IPS-18a (cell line): ENCODE measurements around the gene DNAH17.

Experiments
- H3K27ac ChIP-seq: one replicate; pipeline ENCODE4 v1.5.1; 2013; ENCODE audit warnings: low read length
- H3K27me3 ChIP-seq: one replicate; pipeline ENCODE4 v1.6.1; 2013; ENCODE audit warnings: mild to moderate bottlenecking, low read length; ENCODE audit not compliant: control insufficient read depth, insufficient read depth
- H3K36me3 ChIP-seq: one replicate; pipeline ENCODE4 v1.6.1; 2013; ENCODE audit warnings: low read depth, low read length; ENCODE audit not compliant: control insufficient read depth
- H3K4me1 ChIP-seq: one replicate; pipeline ENCODE4 v1.6.1; 2013; ENCODE audit warnings: low read depth, low read length; ENCODE audit not compliant: control insufficient read depth
- H3K4me3 ChIP-seq: one replicate; pipeline ENCODE4 v1.5.1; 2013; ENCODE audit warnings: low read length
- H3K9ac ChIP-seq: one replicate; pipeline ENCODE4 v1.6.1; 2013; ENCODE audit warnings: mild to moderate bottlenecking, low read length, moderate library complexity
- H3K9me3 ChIP-seq: one replicate; pipeline ENCODE4 v1.6.1; 2013; ENCODE audit warnings: low read depth, low read length; ENCODE audit not compliant: control insufficient read depth

DNAH17 gene

DNA sequence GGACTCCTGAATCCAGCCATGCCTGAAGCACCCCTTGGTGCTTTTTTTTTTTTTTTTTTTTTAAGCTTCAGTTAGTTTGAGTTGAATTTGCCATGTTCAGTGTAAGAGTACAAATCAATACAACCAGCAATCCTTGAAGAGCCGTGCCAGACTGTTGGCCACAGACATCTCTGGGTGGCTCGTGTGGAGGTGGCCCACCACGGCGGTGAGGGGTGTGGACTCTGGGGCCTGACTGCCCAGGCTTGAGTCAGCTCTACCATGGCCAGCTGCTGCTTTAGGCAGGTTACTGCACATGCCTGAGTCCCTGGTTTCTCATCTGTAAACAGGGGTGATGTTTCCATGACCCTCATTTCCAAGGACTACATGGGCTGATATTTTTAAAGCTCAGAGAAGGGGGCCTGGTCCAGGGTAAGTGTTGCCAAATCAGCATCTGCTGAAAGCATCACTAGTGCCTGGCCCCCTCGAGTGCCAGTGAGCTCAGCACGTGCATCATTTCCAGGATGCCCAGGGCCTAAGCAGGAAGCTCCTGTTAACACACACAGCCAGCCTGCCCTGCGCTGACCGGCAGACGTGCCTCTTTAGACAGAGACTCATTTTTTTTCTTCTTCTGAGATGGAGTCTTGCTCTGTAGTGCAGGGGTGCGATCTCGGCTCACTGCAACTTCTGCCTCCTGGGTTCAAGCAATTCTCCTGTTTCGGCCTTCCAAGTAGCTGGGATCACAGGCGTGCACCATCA lies 90.1 kb downstream of the DNAH17 start:
- Histone ChIP-seq H3K27me3 (no peaks in the 10 kb centered on the region), H3K4me1 (no peaks in the 10 kb centered on the region), H3K9me3 (no peaks in the 10 kb centered on the region), H3K4me3 (no peak overlapping the region), H3K27ac (no peak overlapping the region), H3K36me3 (no peaks in the 10 kb centered on the region), H3K9ac (no peak overlapping the region)

DNA sequence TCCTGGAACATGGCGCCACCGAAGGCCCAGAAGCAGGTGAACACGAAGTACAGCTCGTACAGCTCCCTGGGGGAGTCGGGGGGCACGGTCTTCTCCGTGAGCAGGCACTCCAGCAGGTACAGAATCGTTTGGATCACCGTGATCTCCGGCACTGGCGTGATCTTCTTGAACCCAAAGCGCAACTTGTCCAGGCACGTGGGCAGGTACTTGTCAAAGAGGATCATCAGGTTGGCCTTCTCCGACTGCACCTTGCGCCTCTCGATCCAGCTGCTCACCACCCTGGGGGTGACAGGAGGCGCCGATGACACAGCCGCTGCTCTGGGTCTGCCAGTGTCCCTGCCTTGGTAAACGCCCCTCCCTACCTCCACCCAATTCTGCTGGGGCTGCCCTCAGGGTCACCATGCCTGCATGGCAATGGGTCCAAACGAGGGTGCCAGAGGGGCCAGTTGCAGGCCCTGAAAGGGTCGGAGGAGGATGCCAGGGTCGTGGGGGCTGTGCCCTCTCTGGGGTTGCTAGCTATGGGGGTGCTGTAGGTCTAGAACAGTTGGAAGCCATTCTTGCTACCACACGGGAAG lies 90.9 kb downstream of the DNAH17 start:
- no peaks in the 10 kb centered on the region for H3K9me3 ChIP-seq
- no peak overlapping the region for H3K27ac ChIP-seq
- no peaks in the 10 kb centered on the region for H3K4me1 ChIP-seq
- no peak overlapping the region for H3K9ac ChIP-seq
- H3K36me3 ChIP-seq, result no peaks in the 10 kb centered on the region
- H3K27me3 ChIP-seq, result no peaks in the 10 kb centered on the region
- no peak overlapping the region for H3K4me3 ChIP-seq

DNA sequence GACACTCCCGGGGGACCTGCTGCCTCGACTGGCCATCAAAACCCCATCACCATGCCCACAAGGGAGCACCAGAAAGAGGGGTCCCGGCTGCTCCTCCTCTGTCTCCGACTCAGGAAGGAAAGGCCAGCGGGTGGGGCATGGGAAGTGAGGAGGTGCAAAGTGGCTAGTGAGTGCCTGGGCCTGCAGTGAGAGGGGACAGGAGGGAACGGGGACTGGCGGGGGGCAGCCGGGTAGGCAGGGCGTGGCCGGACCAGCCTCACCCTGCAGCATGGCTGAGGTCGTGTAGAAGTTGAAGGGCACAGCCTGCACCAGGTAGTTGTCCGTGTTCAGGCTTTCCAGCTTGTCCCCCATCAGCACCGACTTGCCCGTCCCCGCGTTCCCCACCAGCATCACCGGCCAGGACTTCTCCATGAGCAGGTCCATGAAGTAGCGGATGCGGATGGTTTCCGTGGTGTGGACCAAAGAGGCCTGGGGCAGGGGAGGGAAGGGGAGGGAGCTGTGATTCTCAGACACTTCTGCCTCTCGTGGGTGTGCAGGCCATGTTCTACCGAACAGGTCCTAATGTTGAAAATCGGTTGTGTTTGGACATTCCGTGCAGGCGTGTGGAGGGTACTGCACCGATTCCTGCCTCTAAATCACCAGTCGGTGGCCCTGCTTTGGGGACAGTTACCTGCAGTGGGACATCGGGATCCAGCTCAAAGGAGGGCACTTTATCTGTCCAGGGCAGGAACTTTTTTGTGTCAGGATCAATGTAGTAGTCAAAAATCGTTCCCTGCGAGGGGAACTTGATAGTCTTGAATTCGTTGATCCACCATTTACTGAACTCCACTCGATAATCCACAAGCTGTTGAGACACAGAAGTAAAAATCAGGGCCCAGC lies 91.7 kb downstream of the DNAH17 start:
- Histone ChIP-seq H3K27me3 (no peaks in the 10 kb centered on the region), H3K4me1 (no peaks in the 10 kb centered on the region), H3K9ac (no peak overlapping the region), H3K9me3 (no peaks in the 10 kb centered on the region), H3K36me3 (no peaks in the 10 kb centered on the region), H3K4me3 (no peak overlapping the region), H3K27ac (no peak overlapping the region)

DNA sequence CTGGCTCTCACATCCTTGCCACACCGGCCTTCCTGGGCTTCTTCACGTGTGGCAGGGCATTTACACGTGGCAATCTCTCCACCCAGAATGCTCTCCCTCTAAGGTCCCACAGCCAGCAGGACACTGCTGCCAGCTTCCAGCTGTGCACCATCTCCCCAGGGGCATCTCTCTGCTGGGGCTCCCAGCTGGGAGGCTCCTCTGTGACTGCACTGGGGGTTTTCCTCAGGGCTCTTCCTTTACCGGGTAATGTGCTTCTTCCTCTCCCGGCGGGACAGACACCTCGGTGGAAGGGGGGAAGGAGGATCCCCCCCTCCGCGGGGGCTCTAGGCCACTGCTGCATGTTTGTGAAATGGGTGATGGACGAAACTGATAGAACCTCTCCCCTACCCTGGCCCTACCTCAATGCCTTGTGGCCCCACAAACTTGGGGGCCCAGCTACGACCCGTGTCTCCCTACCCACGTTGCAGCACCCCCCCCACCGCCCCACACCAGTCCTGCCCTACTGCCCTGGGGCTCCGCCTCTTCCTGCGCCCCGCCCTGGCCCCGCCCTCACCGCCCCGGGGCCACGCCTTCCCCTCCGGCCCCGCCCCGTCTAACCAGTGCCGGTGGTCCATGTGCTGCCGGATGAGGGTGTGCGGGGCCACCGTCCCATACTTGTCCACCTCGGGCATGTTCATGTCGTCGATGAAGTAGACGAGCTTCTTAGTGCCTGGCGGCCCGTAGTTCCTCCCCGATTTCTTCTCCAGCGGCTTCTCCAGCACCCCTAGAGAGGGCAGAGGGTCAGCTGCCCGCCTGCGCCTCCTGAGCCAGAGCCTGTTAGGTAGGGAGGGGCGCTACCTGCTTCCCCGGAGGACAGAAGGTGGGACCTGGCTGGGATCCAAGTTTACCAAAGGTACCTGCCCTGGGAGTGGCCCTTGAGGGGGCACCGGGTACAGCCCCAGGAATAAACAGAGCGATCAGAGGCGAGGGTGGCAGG lies 92.6 kb downstream of the DNAH17 start:
- no peaks in the 10 kb centered on the region for H3K9me3 ChIP-seq
- H3K4me3 ChIP-seq, result no peak overlapping the region
- H3K27me3 ChIP-seq, result no peaks in the 10 kb centered on the region
- H3K9ac ChIP-seq, result no peak overlapping the region
- no peak overlapping the region for H3K27ac ChIP-seq
- no peaks in the 10 kb centered on the region for H3K36me3 ChIP-seq
- no peaks in the 10 kb centered on the region for H3K4me1 ChIP-seq

DNA sequence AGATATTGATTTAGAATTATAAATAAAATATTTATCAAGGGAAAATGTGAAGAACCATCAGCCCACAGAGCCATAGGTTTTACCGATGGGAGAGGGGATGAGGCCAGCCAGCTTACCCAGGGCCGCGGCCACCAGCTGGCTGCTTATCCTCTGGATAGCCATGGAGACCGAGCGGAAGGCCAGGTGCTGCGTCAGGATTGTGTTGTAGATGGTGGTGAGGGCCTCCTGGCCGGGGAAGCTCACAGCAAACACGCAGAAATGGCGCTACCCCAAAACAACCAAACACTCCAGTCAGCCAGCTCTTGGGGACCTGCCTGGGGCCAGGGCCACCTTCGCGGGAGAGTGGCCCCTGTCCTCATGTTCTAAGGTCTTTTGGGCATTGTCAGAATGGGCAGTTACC lies 97.8 kb downstream of the DNAH17 start:
- Histone ChIP-seq H3K9me3 (no peaks in the 10 kb centered on the region), H3K9ac (no peak overlapping the region), H3K4me3 (no peak overlapping the region), H3K4me1 (no peaks in the 10 kb centered on the region), H3K27me3 (no peaks in the 10 kb centered on the region), H3K27ac (no peak overlapping the region), H3K36me3 (no peaks in the 10 kb centered on the region)

DNA sequence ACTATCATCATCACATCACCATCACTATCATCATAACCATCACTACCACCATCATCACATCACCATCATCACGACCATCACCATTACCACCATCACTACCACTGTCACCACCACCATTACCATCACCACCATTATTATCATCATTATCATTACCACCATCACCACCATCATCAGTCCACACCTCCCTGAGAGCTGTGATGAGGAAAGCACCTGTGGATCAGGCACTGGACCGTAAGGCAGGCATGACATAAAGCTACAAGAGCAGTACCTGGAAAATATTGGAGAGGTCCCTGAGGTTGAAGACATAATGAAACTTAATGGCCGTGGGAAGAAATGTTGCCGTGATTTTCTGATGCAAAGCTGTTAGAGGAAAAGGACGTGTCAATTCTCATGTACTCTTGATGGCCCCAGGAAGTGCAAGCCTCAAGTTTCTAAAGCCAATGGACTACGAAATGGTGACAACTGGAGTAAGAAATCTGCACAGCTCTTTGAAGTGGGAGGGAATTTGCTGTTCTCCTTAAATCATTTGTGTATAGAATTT lies 98.4 kb downstream of the DNAH17 start:
- Histone ChIP-seq H3K27me3 (no peaks in the 10 kb centered on the region), H3K27ac (no peak overlapping the region), H3K4me1 (no peaks in the 10 kb centered on the region), H3K36me3 (no peaks in the 10 kb centered on the region), H3K9ac (no peak overlapping the region), H3K9me3 (no peaks in the 10 kb centered on the region), H3K4me3 (no peak overlapping the region)

DNA sequence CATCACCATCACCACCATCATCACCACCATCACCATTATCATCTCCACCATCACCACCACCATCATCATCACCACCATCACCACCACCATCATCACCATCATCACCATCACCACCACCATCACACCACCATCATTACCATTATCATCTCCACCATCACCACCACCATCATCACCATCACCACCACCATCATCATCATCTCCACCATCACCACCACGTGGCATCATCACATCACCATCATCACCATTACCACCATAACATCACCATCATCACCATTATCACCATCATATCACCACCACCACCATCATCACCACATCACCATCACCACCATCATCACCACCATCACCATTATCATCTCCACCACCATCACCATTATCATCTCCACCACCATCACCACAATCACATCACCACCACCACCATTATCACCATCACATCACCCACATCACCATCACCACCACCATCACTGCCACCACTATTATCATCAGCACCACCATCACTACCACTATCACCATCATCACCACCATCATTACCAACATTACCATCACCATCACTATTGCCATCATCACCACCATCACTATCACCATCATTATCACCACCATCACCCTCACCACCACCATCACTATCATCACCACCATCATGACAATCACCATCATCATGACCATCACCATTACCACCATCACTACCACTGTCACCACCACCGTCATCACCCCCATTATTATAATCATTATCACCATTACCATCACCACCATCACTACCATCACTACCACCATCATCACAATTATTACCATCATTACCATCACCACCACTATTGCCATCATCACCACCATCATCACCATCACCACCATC lies 99.1 kb downstream of the DNAH17 start:
- Histone ChIP-seq H3K27ac (no peak overlapping the region), H3K27me3 (no peaks in the 10 kb centered on the region), H3K4me3 (no peak overlapping the region), H3K9ac (no peak overlapping the region), H3K9me3 (no peaks in the 10 kb centered on the region), H3K4me1 (no peaks in the 10 kb centered on the region), H3K36me3 (no peaks in the 10 kb centered on the region)

DNA sequence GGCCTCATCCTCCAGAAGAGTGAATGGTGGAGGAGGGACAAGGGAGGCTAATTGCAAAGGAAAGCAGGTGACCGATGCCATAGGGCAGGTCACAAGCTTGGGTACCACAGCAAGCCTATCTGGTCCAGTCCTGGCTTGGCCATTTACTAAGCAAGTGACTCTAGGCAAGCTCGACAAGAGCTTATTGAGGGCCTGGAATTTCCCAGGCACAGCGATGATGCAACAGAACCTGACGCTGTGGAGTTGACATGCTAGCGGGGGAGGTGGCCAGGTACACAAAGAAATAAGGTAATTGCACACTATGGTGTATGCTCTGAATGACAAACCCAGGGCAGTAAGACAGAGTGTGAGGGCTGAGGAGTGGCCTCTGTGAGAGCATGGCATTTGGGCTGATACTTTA lies 100.2 kb downstream of the DNAH17 start:
- no peaks in the 10 kb centered on the region for H3K4me1 ChIP-seq
- H3K27me3 ChIP-seq, result no peaks in the 10 kb centered on the region
- no peaks in the 10 kb centered on the region for H3K36me3 ChIP-seq
- H3K27ac ChIP-seq, result no peak overlapping the region
- H3K9ac ChIP-seq, result no peak overlapping the region
- no peak overlapping the region for H3K4me3 ChIP-seq
- H3K9me3 ChIP-seq, result no peaks in the 10 kb centered on the region

DNA sequence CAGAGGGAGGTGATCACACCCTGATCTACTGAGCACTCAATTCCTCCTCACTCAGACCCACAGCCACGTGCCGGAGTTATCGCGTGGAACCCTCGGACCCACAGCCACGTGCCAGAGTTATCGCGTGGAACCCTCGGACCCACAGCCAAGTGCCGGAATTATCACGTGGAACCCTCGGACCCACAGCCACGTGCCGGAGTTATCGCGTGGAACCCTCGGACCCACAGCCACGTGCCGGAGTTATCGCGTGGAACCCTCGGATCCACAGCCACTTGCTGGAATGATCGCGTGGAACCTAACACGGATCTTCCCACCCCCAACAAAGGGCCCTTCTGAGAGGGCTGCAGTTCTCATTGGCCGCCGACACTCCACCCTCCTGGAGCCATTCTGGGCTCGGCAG lies 101.0 kb downstream of the DNAH17 start:
- no peak overlapping the region for H3K4me3 ChIP-seq
- no peaks in the 10 kb centered on the region for H3K27me3 ChIP-seq
- no peaks in the 10 kb centered on the region for H3K36me3 ChIP-seq
- no peak overlapping the region for H3K27ac ChIP-seq
- no peaks in the 10 kb centered on the region for H3K9me3 ChIP-seq
- H3K9ac ChIP-seq, result no peak overlapping the region
- no peaks in the 10 kb centered on the region for H3K4me1 ChIP-seq

DNA sequence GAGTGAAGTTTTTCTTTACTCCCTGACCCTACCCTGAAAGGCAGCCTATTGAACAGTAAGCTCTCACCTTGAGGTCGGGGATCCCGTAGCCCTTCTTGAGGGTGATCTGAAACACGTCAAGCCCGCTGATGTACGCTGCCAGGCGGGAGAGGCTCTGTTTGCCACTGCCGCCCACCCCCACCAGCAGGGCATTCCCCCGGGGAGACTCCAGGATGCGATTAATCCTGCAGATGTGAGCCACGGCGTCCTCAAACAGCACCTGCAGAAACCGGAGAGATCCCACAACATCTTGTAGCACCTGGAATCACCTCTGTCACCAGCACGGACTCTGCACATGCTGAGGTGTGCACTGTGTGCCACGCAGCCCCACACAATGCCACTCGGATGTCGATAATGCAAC lies 102.0 kb downstream of the DNAH17 start:
- H3K4me1 ChIP-seq, result no peaks in the 10 kb centered on the region
- no peaks in the 10 kb centered on the region for H3K27me3 ChIP-seq
- H3K9ac ChIP-seq, result no peak overlapping the region
- H3K9me3 ChIP-seq, result no peaks in the 10 kb centered on the region
- H3K36me3 ChIP-seq, result no peaks in the 10 kb centered on the region
- no peak overlapping the region for H3K27ac ChIP-seq
- no peak overlapping the region for H3K4me3 ChIP-seq
